IgD-negative memory B cell (primary cell): Measurements from ENCODE around the gene CNNM4. TPM values are rescaled to one million over a fixed set of nuclear protein-coding genes. Genes with fewer than 3 reads are reported as not detected.

Source experiments
- H3K27ac Mint-ChIP-seq, 3 donors: one replicate each; pipeline ENCODE4 v1.8.0; 2020 to 2022; ENCODE audit warnings: mild to moderate bottlenecking in 3 of 3, mixed read lengths in 3 of 3, moderate library complexity in 1 of 3
- H3K27me3 Mint-ChIP-seq: one replicate; pipeline ENCODE4 v1.8.0; 2021; ENCODE audit warnings: mixed read lengths
- H3K36me3 Mint-ChIP-seq: one replicate; pipeline ENCODE4 v1.8.0; 2020; ENCODE audit warnings: mild to moderate bottlenecking, mixed read lengths
- H3K4me1 Mint-ChIP-seq, 3 donors: one replicate each; pipeline ENCODE4 v1.8.0; 2020 to 2022; ENCODE audit warnings: mixed read lengths in 3 of 3, mild to moderate bottlenecking in 1 of 3
- H3K4me3 Mint-ChIP-seq, 4 donors: one replicate each; pipeline ENCODE4 v1.8.0; 2020 to 2022; ENCODE audit warnings: mild to moderate bottlenecking in 4 of 4, mixed read lengths in 4 of 4, moderate library complexity in 3 of 4
- H3K9me3 Mint-ChIP-seq, 3 donors: one replicate each; pipeline ENCODE4 v1.8.0; 2020 to 2021; ENCODE audit warnings: mixed read lengths in 3 of 3, mild to moderate bottlenecking in 1 of 3
- polyA plus RNA-seq: library from polyadenylated mRNA; unstranded; fragments of 300-500 nt; fragmentation: Illumina TruSeq; gene quantifications from one replicate; pipeline ENCODE4 v1.2.3, GENCODE V29; 2021

The CNNM4 gene
- polyA plus RNA-seq, 1 donor from 2014 or later: 7.9 TPM

- Mint-ChIP-seq H3K36me3 (peaks cover 8% of the 10 kb centered on the region), H3K27ac (peak overlapping the region; percentile 53 to 90 (median 69)), H3K4me1 (peaks cover 14 to 29% (median 26%) of the 10 kb centered on the region in 3 donors), H3K4me3 (peak overlapping the region in 1 of 4 donors; percentile 27), H3K27me3 (no peaks in the 10 kb centered on the region), H3K9me3 (no peaks in the 10 kb centered on the region)
Measured at GRCh38 chr2:96809216-96809882, 48.6 kb downstream of the CNNM4 start.

DNA sequence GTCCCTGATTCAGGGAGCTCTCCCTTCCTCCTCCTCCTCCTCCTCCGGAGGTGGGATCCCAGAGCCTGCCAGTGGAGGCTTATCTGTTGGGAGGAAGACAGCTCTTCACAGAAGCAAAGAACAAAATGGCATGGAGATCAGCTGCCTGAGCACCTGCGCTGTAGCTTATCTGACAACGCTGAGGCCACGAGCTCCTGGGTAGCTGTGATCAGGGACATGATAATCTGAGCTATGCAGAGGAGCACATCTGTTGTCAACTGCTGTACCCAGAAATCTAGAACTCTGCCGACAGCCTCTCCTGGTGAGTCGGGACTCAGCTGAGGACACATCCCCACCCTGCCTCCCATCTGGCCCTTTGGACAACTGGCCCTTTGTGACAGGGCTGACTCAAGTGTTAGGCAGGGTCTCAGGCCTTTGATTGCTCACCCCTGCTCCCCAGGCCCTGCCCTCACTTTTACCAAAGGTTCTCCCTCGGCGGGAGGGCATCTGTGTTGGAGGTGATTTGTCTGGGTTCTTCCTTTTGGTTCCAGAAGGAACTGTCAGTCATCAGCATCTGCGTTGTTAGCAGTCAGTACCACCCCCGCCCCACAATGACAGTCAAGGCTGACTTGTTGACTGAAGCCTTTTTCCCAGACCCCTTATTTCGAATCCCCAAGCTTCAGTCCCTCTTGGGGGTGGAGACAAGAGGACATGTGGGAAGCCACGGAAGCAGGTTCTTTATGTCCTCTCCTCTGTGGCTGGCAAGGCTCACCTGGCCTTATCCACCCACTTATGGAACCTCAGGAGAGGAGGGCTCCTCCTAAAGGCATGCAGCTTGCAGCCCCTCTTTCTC lies 49.5 kb downstream of the CNNM4 start:
- no peaks in the 10 kb centered on the region for H3K9me3 Mint-ChIP-seq
- H3K27ac Mint-ChIP-seq: peak overlapping the region in 1 of 3 donors; percentile 90
- H3K4me1 Mint-ChIP-seq: peaks cover 16 to 32% (median 28%) of the 10 kb centered on the region in 3 donors
- no peaks in the 10 kb centered on the region for H3K27me3 Mint-ChIP-seq
- H3K36me3 Mint-ChIP-seq: peaks cover 8% of the 10 kb centered on the region
- no peak overlapping the region for H3K4me3 Mint-ChIP-seq

GRCh38 chr2:96810783-96811192 lies 50.1 kb downstream of the CNNM4 start:
- peak overlapping the region; percentile 33 to 67 (median 37) for H3K27ac Mint-ChIP-seq
- H3K9me3 Mint-ChIP-seq: no peaks in the 10 kb centered on the region
- H3K4me1 Mint-ChIP-seq: peaks cover 20 to 36% (median 31%) of the 10 kb centered on the region in 3 donors
- no peaks in the 10 kb centered on the region for H3K27me3 Mint-ChIP-seq
- H3K36me3 Mint-ChIP-seq: peaks cover 8% of the 10 kb centered on the region
- H3K4me3 Mint-ChIP-seq: no peak overlapping the region

GRCh38 chr2:96811917-96812316 lies 51.2 kb downstream of the CNNM4 start:
- Mint-ChIP-seq H3K9me3 (no peaks in the 10 kb centered on the region), H3K27ac (peak overlapping the region in 1 of 3 donors; percentile 9), H3K27me3 (no peaks in the 10 kb centered on the region), H3K4me3 (peak overlapping the region in 1 of 4 donors; percentile 75), H3K36me3 (peaks cover under 1% of the 10 kb centered on the region), H3K4me1 (peaks cover 12 to 27% (median 22%) of the 10 kb centered on the region in 3 donors)

DNA sequence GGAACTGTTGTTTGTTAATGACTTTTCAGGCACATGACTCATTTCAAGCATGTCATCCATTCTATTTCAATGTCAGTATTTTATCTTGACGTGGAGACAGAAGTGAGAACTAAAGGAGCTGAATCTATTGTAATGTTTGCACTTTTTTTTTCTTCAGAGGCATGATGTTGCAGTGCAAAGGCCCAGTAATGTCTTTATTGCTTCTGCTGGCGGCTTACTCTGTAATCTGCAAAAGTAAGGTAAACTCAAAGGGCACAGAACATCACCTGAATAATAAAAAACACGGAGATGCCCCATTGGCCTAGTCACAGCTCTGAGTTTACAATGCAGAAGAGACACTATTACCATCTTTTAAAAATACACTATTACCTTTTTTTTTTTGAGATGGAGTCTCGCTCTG lies 53.0 kb downstream of the CNNM4 start:
- Mint-ChIP-seq H3K4me3 (peak overlapping the region in 3 of 4 donors; percentile 57 to 75 (median 70)), H3K27ac (peak overlapping the region in 1 of 3 donors; percentile 56), H3K4me1 (peaks cover 20 to 32% (median 23%) of the 10 kb centered on the region in 3 donors), H3K9me3 (no peaks in the 10 kb centered on the region), H3K27me3 (no peaks in the 10 kb centered on the region), H3K36me3 (no peaks in the 10 kb centered on the region)

DNA sequence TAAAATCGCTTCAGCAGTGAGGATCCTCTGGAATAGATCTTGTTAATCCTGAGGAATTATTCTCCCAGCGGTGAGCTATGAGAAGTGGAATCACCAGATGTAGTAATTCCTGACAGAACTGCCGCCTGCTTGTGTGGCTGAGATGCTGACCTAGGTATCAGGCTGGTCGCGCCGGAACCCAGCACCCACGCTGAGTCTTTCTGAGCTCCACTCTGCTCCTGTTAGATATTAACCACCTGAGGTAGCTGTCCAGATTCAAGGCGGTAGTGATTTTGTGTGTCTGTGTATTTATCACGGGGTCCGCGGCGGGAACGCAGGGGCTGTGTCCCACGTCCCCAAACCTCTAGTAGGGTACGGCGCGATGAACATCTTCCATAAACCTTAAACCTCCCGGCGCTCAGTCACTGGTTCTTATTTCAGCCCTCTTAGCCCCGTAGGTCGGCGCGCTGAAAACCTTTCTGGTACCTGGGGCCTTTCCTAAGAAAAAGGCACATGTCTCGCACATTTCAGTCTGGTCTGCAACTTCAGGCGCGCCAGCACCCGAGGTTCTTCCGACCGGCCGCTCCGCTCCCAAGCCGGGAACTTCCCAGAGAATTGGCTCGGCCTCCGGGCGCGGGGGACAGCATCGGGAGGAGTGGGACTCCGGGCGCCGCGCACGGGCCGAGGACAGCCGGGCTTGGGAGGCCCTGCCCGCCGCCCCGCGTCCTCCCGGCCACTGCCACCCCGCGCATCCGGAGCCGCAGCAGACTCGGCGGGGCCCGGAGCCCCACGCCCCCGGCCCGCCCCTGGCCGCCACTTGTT lies 54.8 kb downstream of the CNNM4 start:
- peaks cover 37 to 51% (median 39%) of the 10 kb centered on the region in 3 donors for H3K4me1 Mint-ChIP-seq
- peaks cover 1% of the 10 kb centered on the region for H3K27me3 Mint-ChIP-seq
- H3K4me3 Mint-ChIP-seq: peak overlapping the region; percentile 83 to 96 (median 94)
- peak overlapping the region; percentile 77 to 95 (median 80) for H3K27ac Mint-ChIP-seq
- H3K9me3 Mint-ChIP-seq: no peaks in the 10 kb centered on the region
- no peaks in the 10 kb centered on the region for H3K36me3 Mint-ChIP-seq

- Mint-ChIP-seq H3K4me1 (peaks cover 42 to 58% (median 44%) of the 10 kb centered on the region in 3 donors), H3K4me3 (peak within 1 kb of the TSS; percentile 92 to 96 (median 96)), H3K36me3 (no peaks in the 10 kb centered on the region), H3K27ac (peak within 1 kb of the TSS; percentile 77 to 95 (median 80)), H3K9me3 (no peaks in the 10 kb centered on the region), H3K27me3 (peaks cover 1% of the 10 kb centered on the region)
Measured at GRCh38 chr2:96816127-96816835, 55.6 kb downstream of the CNNM4 start, which contains the start of gene CNNM3. CNNM3 (plus strand) TSS chr2:96816268; CDS start chr2:96816278, 10 bp downstream.

GRCh38 chr2:96816836-96817702 lies 56.4 kb downstream of the CNNM4 start:
- peak overlapping the region; percentile 67 to 82 (median 71) for H3K27ac Mint-ChIP-seq
- no peaks in the 10 kb centered on the region for H3K9me3 Mint-ChIP-seq
- H3K4me3 Mint-ChIP-seq: peak overlapping the region; percentile 82 to 96 (median 92)
- peaks cover 42 to 58% (median 49%) of the 10 kb centered on the region in 3 donors for H3K4me1 Mint-ChIP-seq
- no peaks in the 10 kb centered on the region for H3K36me3 Mint-ChIP-seq
- peaks cover 1% of the 10 kb centered on the region for H3K27me3 Mint-ChIP-seq

DNA sequence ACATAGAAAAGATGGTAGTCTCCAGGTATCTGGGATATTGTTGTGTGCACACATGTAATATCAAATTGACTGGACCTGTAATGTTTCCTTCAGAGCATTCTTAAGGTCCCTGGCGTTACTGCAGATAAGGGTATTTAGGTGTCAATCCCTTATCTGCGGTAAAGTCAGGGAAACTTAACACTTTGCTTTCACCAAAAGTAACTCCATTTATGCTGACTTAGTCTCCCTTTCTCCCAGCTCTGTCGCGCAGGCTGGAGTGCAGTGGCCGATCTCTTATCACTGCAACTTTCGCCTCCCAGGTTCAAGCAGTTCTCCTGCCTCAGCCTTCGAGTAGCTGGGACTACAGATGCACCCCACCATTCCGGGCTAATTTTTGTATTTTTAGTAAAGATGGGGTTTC lies 57.2 kb downstream of the CNNM4 start:
- Mint-ChIP-seq H3K4me3 (peak overlapping the region; percentile 82 to 96 (median 92)), H3K27ac (peak overlapping the region; percentile 67 to 82 (median 71)), H3K9me3 (no peaks in the 10 kb centered on the region), H3K27me3 (peaks cover 1% of the 10 kb centered on the region), H3K36me3 (no peaks in the 10 kb centered on the region), H3K4me1 (peaks cover 42 to 58% (median 49%) of the 10 kb centered on the region in 3 donors)

- peak overlapping the region; percentile 82 to 96 (median 92) for H3K4me3 Mint-ChIP-seq
- peaks cover 1% of the 10 kb centered on the region for H3K27me3 Mint-ChIP-seq
- peak overlapping the region in 2 of 3 donors; percentile 43 to 65 for H3K27ac Mint-ChIP-seq
- no peaks in the 10 kb centered on the region for H3K36me3 Mint-ChIP-seq
- peaks cover 44 to 56% (median 49%) of the 10 kb centered on the region in 3 donors for H3K4me1 Mint-ChIP-seq
- no peaks in the 10 kb centered on the region for H3K9me3 Mint-ChIP-seq
Measured at GRCh38 chr2:96819128-96819875, 58.6 kb downstream of the CNNM4 start.

- H3K27me3 Mint-ChIP-seq: peaks cover 1% of the 10 kb centered on the region
- peak overlapping the region in 3 of 4 donors; percentile 60 to 96 (median 73) for H3K4me3 Mint-ChIP-seq
- H3K9me3 Mint-ChIP-seq: no peaks in the 10 kb centered on the region
- H3K4me1 Mint-ChIP-seq: peaks cover 42 to 57% (median 46%) of the 10 kb centered on the region in 3 donors
- H3K27ac Mint-ChIP-seq: peak overlapping the region in 2 of 3 donors; percentile 43 to 65
- no peaks in the 10 kb centered on the region for H3K36me3 Mint-ChIP-seq
Measured at GRCh38 chr2:96819876-96820511, 59.3 kb downstream of the CNNM4 start.

DNA sequence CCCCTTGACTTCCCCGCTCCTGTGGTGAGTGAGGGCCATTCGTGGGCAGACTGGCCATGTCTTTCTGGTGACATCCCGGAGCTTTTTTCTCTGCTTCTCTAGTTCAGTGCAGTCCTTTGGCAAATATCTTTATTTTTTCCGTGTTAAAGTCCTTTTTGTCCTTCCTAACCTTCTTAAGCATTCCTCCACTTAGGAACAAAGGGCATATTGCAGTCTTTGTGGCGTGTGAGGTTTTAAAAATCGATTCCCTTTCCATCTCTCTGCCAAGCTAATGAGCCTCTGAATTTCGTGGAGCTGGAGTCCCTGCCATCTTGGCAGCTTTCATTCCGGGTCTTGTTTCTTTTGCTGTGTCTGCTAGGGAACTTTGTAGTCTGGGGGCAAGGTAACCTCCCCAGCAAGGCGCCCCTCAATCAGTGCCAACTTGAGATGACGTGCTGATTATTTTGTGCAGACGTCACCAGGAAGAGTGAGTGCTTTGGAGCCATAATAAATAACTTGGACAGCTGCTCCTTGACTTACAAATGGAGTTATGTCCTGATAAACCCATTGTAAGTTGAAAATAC lies 60.5 kb downstream of the CNNM4 start:
- Mint-ChIP-seq H3K36me3 (no peaks in the 10 kb centered on the region), H3K9me3 (no peaks in the 10 kb centered on the region), H3K4me3 (peak overlapping the region in 2 of 4 donors; percentile 77 to 90), H3K27me3 (peaks cover 1% of the 10 kb centered on the region), H3K4me1 (peaks cover 37 to 53% (median 39%) of the 10 kb centered on the region in 3 donors), H3K27ac (no peak overlapping the region)
